ENCODE data around the gene KIAA1671.

The KIAA1671 gene

GRCh38 chr22:24981656-24982055, 29.1 kb downstream of the KIAA1671 start:
- no peak for DNase-seq (ENCODE audit: low read depth)

DNA sequence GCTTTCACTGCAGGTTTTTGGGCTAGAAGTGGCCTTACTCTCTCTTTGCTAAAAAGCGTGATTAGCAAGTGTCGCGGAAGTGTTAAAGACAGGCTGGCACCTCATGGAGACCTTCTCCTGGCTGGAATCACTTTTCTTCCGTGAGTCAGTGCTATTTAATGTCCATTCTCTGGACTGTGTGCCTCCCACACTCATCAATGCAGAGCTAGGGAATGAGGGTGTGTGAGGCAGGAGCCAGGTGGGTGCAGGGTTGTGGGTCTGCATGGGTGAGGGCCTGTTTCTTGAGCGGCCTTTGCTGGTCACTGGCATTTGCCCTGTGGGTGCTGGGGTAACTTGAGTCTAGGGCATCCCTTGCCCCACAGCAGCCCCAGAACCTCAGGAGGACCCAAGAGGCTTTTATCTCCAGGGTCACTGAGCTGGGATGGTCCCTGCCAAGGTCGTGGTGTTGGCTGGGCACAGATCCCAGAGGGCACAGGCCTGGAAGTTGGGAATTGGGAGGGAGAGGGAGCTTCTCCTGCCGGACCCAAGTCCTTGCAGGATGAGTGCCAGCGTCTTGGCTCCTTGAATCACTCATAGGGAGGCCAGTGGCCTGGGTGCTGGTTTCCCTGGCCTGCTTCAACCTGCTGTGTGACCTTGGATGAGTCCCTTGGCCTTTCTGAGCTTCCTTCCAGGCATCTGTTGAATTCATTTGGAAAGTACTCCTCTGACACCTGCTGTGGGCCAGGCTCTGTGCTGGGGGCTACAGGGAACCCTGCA, 30.0 kb downstream of the KIAA1671 start:
- DNase-seq (ENCODE audit: low read depth), result no peak

GRCh38 chr22:24983151-24983550, 30.6 kb downstream of the KIAA1671 start:
- DNase-seq (ENCODE audit: low read depth), result no peak

GRCh38 chr22:24984122-24984521, 31.6 kb downstream of the KIAA1671 start:
- DNase-seq (ENCODE audit: low read depth), result no peak

DNA sequence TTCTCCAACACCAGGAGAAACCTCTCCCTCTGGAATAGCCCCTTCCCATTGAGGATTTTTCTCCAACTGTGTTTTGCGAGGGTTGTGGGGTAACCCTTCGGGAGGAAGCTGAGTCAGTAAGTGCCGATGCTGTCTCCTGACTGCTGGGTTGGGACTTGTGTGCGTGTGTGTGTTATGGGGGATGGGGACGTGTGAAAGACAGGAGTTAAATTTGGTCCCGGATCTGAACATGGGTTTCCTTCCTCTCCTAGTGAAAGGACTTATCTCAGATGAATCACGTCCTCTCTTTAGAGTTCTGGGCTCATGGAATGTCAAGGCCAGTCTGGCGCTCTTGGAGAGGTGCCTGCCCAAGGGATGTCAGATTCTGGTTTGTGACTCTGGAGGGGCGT, 33.3 kb downstream of the KIAA1671 start:
- peak; percentile 75 for DNase-seq (ENCODE audit: low read depth)

DNA sequence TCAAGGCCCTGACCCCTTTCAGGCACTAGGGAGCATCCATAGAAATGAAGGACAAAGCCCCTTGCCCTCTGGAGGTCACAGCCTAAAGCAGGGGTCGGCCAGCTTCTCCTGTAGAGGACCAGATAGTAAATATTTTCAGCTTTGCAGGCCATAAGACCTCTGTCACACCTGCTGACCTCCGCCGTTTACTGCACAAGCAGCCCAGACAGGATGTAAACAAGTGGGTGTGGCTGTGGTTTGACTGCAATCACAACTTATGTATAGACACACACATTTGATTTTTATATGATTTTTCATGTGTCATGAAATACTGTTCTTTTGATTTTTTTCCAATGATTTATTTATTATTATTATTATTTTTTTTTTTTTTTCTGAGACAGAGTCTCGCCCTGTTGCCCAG, 34.3 kb downstream of the KIAA1671 start:
- DNase-seq (ENCODE audit: low read depth), result no peak

- DNase-seq (ENCODE audit: low read depth), result no peak
Measured at GRCh38 chr22:24989135-24989534, 36.6 kb downstream of the KIAA1671 start.

GRCh38 chr22:24989541-24989951, 37.0 kb downstream of the KIAA1671 start:
- DNase-seq (ENCODE audit: low read depth), result no peak

DNA sequence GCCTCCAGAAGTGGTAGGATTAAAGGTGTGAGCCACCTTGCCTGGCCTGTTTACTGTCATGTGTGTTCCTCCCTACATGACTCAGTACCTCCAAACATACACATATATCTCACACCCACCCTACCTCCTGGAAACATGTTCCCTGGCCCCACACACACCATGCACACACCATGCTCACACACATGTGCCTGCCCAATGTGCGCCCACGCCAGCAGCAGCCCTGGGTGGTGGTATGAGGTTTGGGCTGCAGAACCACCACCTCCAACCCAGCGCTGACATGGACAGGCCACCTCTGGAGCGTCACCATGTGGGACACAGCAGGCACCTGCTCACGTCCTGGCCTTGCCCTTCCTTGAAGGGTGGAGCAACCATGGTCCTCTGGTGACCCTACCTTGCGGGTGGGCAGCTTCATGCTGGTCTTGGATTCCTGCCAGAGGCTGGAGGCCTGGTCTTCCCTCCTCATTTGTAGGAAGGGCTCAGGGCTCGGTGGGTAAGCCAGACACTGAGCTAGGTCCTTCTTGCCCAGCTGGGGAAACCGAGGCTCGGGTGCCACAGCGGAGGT, 37.9 kb downstream of the KIAA1671 start:
- no peak for DNase-seq (ENCODE audit: low read depth)

DNA sequence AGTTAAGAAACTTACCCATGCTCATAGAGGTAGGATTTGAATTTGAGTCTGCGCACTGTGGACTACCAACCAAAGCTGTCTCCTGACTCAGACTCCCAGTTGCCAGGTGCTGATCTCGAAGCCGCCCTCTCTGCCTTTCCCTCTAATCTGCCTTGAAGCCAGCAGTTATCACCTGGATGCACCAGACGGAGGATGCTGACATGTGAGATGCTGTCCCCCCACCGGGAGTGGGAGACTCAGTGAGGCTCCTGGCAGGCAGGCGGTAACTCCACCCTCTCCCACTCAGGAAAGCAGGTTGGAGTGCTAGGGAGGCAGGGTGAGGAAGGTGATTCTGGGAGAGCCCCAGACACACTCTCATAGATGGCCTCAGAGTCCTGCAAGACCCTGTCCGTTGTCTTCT, 40.4 kb downstream of the KIAA1671 start:
- DNase-seq (ENCODE audit: low read depth), result no peak

GRCh38 chr22:24994070-24994763, 41.7 kb downstream of the KIAA1671 start:
- DNase-seq (ENCODE audit: low read depth), result no peak

GRCh38 chr22:24995649-24996180, 43.2 kb downstream of the KIAA1671 start:
- DNase-seq (ENCODE audit: low read depth), result no peak

- DNase-seq (ENCODE audit: low read depth), result no peak
Measured at GRCh38 chr22:24996420-24996952, 44.0 kb downstream of the KIAA1671 start.

GRCh38 chr22:24997023-24997422, 44.5 kb downstream of the KIAA1671 start:
- DNase-seq (ENCODE audit: low read depth), result no peak

- no peak for DNase-seq (ENCODE audit: low read depth)
Measured at GRCh38 chr22:25000686-25001085, 48.2 kb downstream of the KIAA1671 start.

DNA sequence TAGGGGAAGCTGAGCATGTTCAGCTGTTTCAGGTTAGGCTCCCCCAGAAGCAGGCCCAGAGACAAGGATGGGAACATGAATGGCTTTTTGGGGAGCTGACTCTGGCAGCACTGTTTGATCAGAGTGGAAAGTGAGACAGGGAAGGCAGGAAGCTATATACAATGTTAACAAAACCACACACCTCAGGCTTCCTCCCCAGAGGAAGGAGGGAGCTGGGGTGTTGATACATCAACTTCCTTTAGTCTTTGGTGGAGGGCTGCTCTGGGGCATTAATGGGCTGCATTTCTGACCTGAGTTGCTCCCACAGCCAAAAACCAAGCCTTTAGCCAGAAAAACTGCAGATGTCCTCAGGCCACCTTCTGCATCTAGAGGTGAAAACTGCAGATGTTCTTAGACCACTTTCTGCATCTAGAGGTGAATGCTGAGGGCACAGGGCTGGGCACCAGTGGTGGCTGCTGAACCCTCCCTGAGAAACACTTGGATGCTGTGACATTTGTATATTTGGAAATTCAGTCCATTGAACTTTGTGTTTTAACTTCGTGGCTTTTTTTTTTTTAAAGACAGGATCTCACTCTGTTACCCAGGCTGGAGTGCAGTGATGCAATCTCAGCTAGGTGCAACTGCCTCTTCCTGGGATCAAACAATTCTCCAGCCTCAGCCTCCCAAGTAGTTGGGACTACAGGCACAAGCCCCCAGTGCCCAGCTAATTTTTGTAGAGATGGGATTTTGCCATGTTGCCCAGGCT, 49.9 kb downstream of the KIAA1671 start:
- no peak for DNase-seq (ENCODE audit: low read depth)

DNA sequence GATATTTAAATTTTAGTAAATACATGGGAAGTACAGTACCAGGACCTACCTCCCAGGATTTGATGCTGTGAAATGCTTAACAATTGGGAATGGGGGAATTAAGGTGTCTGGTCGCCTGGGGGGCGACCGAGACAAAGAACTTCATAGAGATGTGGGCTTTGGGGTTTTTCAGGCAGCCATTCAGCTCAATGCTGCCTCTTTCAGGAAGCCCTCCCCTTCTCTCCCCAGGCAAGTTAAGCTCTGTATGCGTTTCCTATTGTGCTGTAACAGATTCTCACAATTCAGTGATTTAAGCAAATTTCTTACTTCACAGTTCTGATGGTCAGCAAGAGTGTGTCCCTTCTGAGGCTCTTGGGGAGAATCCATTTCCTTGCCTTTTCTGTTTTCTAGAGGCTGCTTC, 53.8 kb downstream of the KIAA1671 start:
- no peak for DNase-seq (ENCODE audit: low read depth)

DNA sequence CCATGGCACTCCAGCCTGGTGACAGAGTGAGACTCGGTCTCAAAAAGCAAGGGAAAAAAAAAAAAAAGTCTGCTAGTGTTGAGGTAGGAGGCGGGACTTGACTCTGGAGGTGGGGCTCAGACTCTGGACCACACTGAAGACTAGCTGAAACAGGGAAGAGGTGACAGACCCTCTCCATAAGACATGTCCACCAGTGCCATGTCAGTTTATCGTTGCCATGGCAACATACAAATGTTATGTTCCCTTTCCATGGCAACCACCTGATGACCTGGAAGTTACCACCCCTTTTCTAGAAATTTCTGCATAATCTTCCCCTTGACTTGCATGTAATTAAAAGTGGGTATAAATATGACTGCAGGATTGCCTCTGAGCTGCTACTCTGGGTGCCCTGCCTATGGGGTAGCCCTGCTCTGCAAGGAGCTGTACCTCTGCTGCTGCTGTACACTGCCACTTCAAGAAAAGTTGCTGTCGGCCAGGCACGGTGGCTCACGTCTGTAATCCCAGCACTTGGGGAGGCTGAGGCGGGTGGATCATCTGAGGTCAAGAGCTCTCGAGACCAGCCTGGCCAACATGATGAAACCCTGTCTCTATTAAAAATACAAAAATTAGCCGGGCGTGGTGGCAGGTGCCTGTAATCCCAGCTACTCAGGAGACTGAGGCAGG, 55.1 kb downstream of the KIAA1671 start:
- DNase-seq (ENCODE audit: low read depth), result no peak

DNA sequence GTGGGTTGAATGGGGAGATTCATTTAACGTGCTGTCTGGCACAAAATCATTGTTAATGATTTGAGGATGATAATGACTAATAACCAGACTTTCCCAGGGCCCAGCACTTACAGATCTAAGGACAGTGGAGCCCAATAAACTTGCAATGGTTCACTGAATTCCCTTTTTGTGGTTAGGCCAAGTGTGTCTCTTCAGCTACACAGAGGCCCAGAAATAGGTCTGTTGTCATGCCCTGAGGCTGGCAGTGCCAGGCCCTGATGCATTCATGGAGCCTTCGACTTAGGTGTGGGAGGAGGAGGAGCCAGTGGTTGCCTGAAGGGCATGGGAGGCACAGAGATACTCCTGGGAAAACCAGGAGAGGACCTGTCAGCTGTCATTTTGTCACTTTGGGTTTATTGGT, 56.1 kb downstream of the KIAA1671 start:
- no peak for DNase-seq (ENCODE audit: low read depth)

DNA sequence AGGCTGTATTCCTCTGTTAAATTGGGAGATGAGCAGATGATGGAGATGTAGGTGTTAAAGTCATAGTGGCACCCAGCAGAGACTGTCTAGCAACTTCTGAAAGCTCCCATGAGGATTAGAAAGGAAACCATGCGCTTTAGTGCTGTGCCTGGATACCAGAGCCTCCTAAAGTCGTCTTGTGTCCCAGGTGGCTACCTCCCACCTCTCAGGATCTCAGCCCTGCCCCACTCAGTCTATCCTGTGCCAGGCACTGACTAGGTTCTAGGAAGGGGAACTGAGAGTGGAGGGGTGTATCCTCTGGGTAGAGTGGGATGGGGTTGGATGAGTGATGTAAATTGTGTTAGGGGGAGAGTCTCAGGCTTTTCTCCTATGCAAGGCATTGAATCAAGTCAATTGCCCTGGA, 60.2 kb downstream of the KIAA1671 start:
- no peak for DNase-seq (ENCODE audit: low read depth)

DNA sequence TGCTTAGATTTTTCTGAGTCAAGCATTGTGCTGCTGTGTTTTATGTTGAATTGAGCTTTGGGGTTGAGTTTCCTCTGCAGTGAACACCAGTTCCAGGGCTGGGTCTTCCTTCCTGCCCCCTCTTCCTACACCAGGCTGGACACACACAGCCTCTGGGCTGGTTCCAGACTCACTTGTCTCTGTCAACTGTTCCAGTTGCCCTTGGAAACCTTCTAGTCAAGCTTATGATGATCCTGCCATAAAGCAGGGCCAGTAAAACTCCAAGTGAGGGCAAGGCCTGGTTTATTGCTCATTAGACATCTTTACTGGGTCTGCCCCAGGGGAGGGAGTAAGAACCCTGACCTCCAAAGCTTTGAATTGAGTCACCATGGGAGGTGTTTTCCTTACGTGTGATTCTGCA, 61.1 kb downstream of the KIAA1671 start:
- DNase-seq (ENCODE audit: low read depth), result no peak

Data from non-pigmented ciliary epithelial cell (primary cell).